NCI-H524 (cell line): ENCODE measurements around the gene CASK.

ENCODE experiments used
- DNase-seq, 2 experiments: peaks; one replicate each; lab custom pipeline; 2025; lab: John Stamatoyannopoulos, UW

CASK gene

GRCh38 chrX:41923211-41923977 is at the start of gene CASK:
TSS of gene CASK (minus strand) at chrX:41923554. CDS start at chrX:41922988, 566 bp downstream.
- peak; percentile 89 to 93 for DNase-seq

GRCh38 chrX:41971346-41971745 is 48.0 kb upstream of the CASK start:
- no peak for DNase-seq

GRCh38 chrX:41970419-41970818 is 47.1 kb upstream of the CASK start:
- DNase-seq: no peak

- no peak for DNase-seq
These were observed 40.0 kb upstream of the CASK start for GRCh38 chrX:41963348-41963747.

- DNase-seq: no peak
These were observed 36.8 kb upstream of the CASK start for GRCh38 chrX:41960142-41960541.

GRCh38 chrX:41958861-41959260 is 35.5 kb upstream of the CASK start:
- no peak for DNase-seq

GRCh38 chrX:41956027-41956426 is 32.7 kb upstream of the CASK start:
- no peak for DNase-seq

GRCh38 chrX:41952102-41952501 is 28.7 kb upstream of the CASK start:
- peak; percentile 54 to 75 for DNase-seq

GRCh38 chrX:41946989-41947612 is 23.7 kb upstream of the CASK start:
- no peak for DNase-seq

- no peak for DNase-seq
These were observed 22.9 kb upstream of the CASK start for GRCh38 chrX:41946235-41946634.

GRCh38 chrX:41935832-41936231 is 12.5 kb upstream of the CASK start:
- DNase-seq: no peak

GRCh38 chrX:41933546-41933945 is 10.2 kb upstream of the CASK start:
- DNase-seq: no peak

GRCh38 chrX:41932885-41933284 is 9.5 kb upstream of the CASK start:
- DNase-seq: no peak

- no peak for DNase-seq
These were observed 8.2 kb upstream of the CASK start for GRCh38 chrX:41931591-41931990.

- peak; percentile 27 to 73 for DNase-seq
These were observed 777 bp upstream of the CASK start for GRCh38 chrX:41923978-41924683.

GRCh38 chrX:41922431-41923151 is 763 bp downstream of the CASK start:
- DNase-seq: peak; percentile 52 to 62

- peak; percentile 43 to 58 for DNase-seq
These were observed 1.6 kb downstream of the CASK start for GRCh38 chrX:41921492-41922430.

- no peak for DNase-seq
These were observed 3.5 kb downstream of the CASK start for GRCh38 chrX:41919870-41920269.

- no peak for DNase-seq
These were observed 5.8 kb downstream of the CASK start for GRCh38 chrX:41917517-41917916.

- no peak for DNase-seq
These were observed 9.9 kb downstream of the CASK start for GRCh38 chrX:41913476-41913875.

GRCh38 chrX:41912923-41913322 is 10.4 kb downstream of the CASK start:
- no peak for DNase-seq
